ENCODE measurements around the gene NR2C1.
A peak's percentile ranks its signal among the peaks of the same experiment; 100 is the strongest.

NR2C1 gene

GRCh38 chr12:95072900-95073697 lies at the start of gene NR2C1:
TSS of gene NR2C1 (minus strand) at chr12:95073618. CDS start at chr12:95067384, 6,234 bp downstream.
- peak; percentile 98 for DNase-seq (ENCODE audit: low spot score)
- no peak for TF ChIP-seq CTCF (IDR thresholded peaks at IDR 0.05; ENCODE audit: extremely low read depth, insufficient read depth, missing control alignments)
- in situ Hi-C loops (cut with MboI; ENCODE audit: low pct_unique_long_range_greater_than_20kb, low sequenced_read_pairs, unreplicated experiment) = no loop called here

GRCh38 chr12:95118788-95119179 lies 45.4 kb upstream of the NR2C1 start:
- TF ChIP-seq CTCF (IDR thresholded peaks at IDR 0.05; ENCODE audit: extremely low read depth, insufficient read depth, missing control alignments) = no peak
- in situ Hi-C loops (cut with MboI; ENCODE audit: low pct_unique_long_range_greater_than_20kb, low sequenced_read_pairs, unreplicated experiment) = loop anchor here (25.0 kb wide), 1 partner anchor 394 kb away; no protein-coding TSS in a partner anchor
- DNase-seq (ENCODE audit: low spot score) = no peak

GRCh38 chr12:95118138-95118787 lies 44.8 kb upstream of the NR2C1 start:
- TF ChIP-seq CTCF (IDR thresholded peaks at IDR 0.05; ENCODE audit: extremely low read depth, insufficient read depth, missing control alignments) = no peak
- no peak for DNase-seq (ENCODE audit: low spot score)
- in situ Hi-C loops (cut with MboI; ENCODE audit: low pct_unique_long_range_greater_than_20kb, low sequenced_read_pairs, unreplicated experiment) = loop anchor here (25.0 kb wide), 1 partner anchor 394 kb away; no protein-coding TSS in a partner anchor

- peak; percentile 66 for DNase-seq (ENCODE audit: low spot score)
- in situ Hi-C loops (cut with MboI; ENCODE audit: low pct_unique_long_range_greater_than_20kb, low sequenced_read_pairs, unreplicated experiment) = loop anchor here (25.0 kb wide), 1 partner anchor 395 kb away; no protein-coding TSS in a partner anchor
- peak; percentile 58 for TF ChIP-seq CTCF (IDR thresholded peaks at IDR 0.05; ENCODE audit: extremely low read depth, insufficient read depth, missing control alignments)
Measured at GRCh38 chr12:95117178-95117599, 43.8 kb upstream of the NR2C1 start.

- in situ Hi-C loops (cut with MboI; ENCODE audit: low pct_unique_long_range_greater_than_20kb, low sequenced_read_pairs, unreplicated experiment) = loop anchor here (25.0 kb wide), 1 partner anchor 396 kb away; no protein-coding TSS in a partner anchor
- peak; percentile 13 for DNase-seq (ENCODE audit: low spot score)
- TF ChIP-seq CTCF (IDR thresholded peaks at IDR 0.05; ENCODE audit: extremely low read depth, insufficient read depth, missing control alignments) = no peak
Measured at GRCh38 chr12:95116773-95117172, 43.4 kb upstream of the NR2C1 start.

GRCh38 chr12:95116341-95116740 lies 42.9 kb upstream of the NR2C1 start:
- TF ChIP-seq CTCF (IDR thresholded peaks at IDR 0.05; ENCODE audit: extremely low read depth, insufficient read depth, missing control alignments) = no peak
- no peak for DNase-seq (ENCODE audit: low spot score)
- in situ Hi-C loops (cut with MboI; ENCODE audit: low pct_unique_long_range_greater_than_20kb, low sequenced_read_pairs, unreplicated experiment) = loop anchor here (25.0 kb wide), 1 partner anchor 396 kb away; no protein-coding TSS in a partner anchor
